Measurements from ENCODE around the gene SMO. TPM values are rescaled to one million over a fixed set of nuclear protein-coding genes. Genes with fewer than 3 reads are reported as not detected.
"Not testable (repeated sequence)": the region's sequence is repeated elsewhere in the genome, so short reads cannot be mapped to it uniquely, and the experiment has no call there.

Gene SMO
- total RNA-seq, 4 donors from 2014 or later: 1.9 to 8.6 (median 3.5) TPM

GRCh38 chr7:129213828-129214227 lies 25.4 kb downstream of the SMO start:
- H3K9me3 ChIP-seq: no peaks in the 10 kb centered on the region
- H3K27me3 ChIP-seq: no peaks in the 10 kb centered on the region
- WGBS, 2 donors (ENCODE audit: low coverage in 1 of 2): 50 to 59% methylated on average over 1 to 14 of the region's 15 CpGs
- no peak for DNase-seq
- no peak for TF ChIP-seq POLR2AphosphoS5 (IDR thresholded peaks at IDR 0.05)
- no peak for TF ChIP-seq EP300 (IDR thresholded peaks at IDR 0.05; ENCODE audit: low read depth)
- TF ChIP-seq POLR2A (IDR thresholded peaks at IDR 0.05): no peak
- TF ChIP-seq, protein P1, sequence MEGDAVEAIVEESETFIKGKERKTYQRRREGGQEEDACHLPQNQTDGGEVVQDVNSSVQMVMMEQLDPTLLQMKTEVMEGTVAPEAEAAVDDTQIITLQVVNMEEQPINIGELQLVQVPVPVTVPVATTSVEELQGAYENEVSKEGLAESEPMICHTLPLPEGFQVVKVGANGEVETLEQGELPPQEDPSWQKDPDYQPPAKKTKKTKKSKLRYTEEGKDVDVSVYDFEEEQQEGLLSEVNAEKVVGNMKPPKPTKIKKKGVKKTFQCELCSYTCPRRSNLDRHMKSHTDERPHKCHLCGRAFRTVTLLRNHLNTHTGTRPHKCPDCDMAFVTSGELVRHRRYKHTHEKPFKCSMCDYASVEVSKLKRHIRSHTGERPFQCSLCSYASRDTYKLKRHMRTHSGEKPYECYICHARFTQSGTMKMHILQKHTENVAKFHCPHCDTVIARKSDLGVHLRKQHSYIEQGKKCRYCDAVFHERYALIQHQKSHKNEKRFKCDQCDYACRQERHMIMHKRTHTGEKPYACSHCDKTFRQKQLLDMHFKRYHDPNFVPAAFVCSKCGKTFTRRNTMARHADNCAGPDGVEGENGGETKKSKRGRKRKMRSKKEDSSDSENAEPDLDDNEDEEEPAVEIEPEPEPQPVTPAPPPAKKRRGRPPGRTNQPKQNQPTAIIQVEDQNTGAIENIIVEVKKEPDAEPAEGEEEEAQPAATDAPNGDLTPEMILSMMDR (IDR thresholded peaks at IDR 0.05): no peak
- no peak overlapping the region for H3K27ac ChIP-seq
- peaks cover 0 to 2% (median 0%) of the 10 kb centered on the region in 4 donors for H3K4me1 ChIP-seq
- in situ Hi-C loops (cut with MboI; ENCODE audit: low pct_ligation_motif_present in 1 of 4, low pct_unique_long_range_greater_than_20kb in 1 of 4, low sequenced_read_pairs in 3 of 4) (loop anchor here in 3 of 4 donors (25.0 kb wide), 1 partner anchor 248 kb away; no protein-coding TSS in a partner anchor), intact Hi-C loops (cut with DNase I; ENCODE audit: low total_unique reads) (no loop called here)
- H3K36me3 ChIP-seq: no peaks in the 10 kb centered on the region
- no peak overlapping the region for H3K4me3 ChIP-seq

GRCh38 chr7:129215691-129216090 lies 27.3 kb downstream of the SMO start:
- DNase-seq, H3K9me3 ChIP-seq: not testable (repeated sequence)

DNA sequence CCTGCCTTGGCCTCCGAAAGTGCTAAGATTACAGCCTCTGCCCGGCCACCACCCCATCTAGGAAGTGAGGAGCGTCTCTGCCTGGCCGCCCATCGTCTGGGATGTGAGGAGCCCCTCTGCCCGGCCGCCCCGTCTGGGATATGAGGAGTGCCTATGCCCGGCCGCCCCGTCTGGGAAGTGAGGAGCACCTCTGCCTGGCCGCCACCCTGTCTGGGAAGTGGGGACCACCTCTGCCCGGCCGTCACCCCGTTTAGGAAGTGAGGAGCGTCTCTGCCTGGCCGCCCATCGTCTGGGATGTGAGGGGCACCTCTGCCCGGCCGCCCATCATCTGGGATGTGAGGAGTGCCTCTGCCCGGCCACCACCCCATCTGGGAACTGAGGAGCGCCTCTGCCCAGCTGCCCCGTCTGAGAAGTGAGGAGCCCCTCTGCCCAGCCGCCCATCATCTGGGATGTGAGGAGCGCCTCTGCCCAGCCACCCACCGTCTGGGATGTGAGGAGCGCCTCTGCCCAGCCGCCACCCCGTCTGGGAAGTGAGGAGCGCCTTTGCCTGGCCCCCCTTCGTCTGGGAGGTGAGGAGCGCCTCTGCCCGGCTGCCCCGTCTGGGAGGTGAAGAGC lies 27.8 kb downstream of the SMO start:
- not testable (repeated sequence) for H3K36me3 ChIP-seq, H3K27me3 ChIP-seq, H3K9me3 ChIP-seq, DNase-seq, H3K4me3 ChIP-seq, H3K27ac ChIP-seq, H3K4me1 ChIP-seq
- intact Hi-C loops (cut with DNase I; ENCODE audit: low total_unique reads) (loop anchor here (5.0 kb wide), 1 partner anchor 56 kb away; no protein-coding TSS in a partner anchor), in situ Hi-C loops (cut with MboI; ENCODE audit: low pct_ligation_motif_present in 1 of 4, low pct_unique_long_range_greater_than_20kb in 1 of 4, low sequenced_read_pairs in 3 of 4) (loop anchor here in 3 of 4 donors (5.0 to 25.0 kb wide), 2 partner anchors 81 to 246 kb away; no protein-coding TSS in a partner anchor)
- 91% methylated on average over 29 of the region's 34 CpGs; no CpG with 5 or more reads in 1 of the 2 donors for WGBS, 2 donors (ENCODE audit: low coverage in 1 of 2)

More at GRCh38 chr7:129215691-129216090, 27.3 kb downstream of the SMO start:
- 80 to 97% methylated on average over 3 to 15 of the region's 15 CpGs for WGBS, 2 donors (ENCODE audit: low coverage in 1 of 2)
- in situ Hi-C loops (cut with MboI; ENCODE audit: low pct_ligation_motif_present in 1 of 4, low pct_unique_long_range_greater_than_20kb in 1 of 4, low sequenced_read_pairs in 3 of 4): loop anchor here in 3 of 4 donors (5.0 to 25.0 kb wide), 2 partner anchors 82 to 247 kb away; no protein-coding TSS in a partner anchor
- intact Hi-C loops (cut with DNase I; ENCODE audit: low total_unique reads): loop anchor here (5.0 kb wide), 1 partner anchor 57 kb away; no protein-coding TSS in a partner anchor
- not testable (repeated sequence) for H3K4me3 ChIP-seq, H3K4me1 ChIP-seq, H3K27ac ChIP-seq, H3K36me3 ChIP-seq, H3K27me3 ChIP-seq

DNA sequence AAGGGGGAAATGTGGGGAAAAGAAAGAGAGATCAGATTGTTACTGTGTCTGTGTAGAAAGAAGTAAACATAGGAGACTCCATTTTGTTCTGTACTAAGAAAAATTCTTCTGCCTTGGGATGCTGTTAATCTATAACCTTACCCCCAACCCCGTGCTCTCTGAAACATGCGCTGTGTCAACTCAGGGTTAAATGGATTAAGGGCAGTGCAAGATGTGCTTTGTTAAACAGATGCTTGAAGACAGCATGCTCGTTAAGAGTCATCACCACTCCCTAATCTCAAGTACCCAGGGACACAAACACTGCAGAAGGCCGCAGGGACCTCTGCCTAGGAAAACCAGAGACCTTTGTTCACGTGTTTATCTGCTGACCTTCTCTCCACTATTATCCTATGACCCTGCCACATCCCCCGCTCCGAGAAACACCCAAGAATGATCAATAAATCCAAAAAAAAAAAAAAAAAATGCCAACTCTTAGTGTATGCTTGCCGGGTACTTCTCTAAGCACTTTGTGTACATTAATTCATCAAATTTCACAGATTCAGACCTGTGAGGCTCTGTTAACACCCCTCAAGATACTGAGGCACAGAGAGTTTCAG lies 28.5 kb downstream of the SMO start:
- H3K4me1 ChIP-seq, H3K27me3 ChIP-seq, H3K36me3 ChIP-seq, DNase-seq, H3K27ac ChIP-seq, H3K9me3 ChIP-seq, H3K4me3 ChIP-seq: not testable (repeated sequence)
- intact Hi-C loops (cut with DNase I; ENCODE audit: low total_unique reads): loop anchor here (5.0 kb wide), 1 partner anchor 55 kb away; no protein-coding TSS in a partner anchor
- WGBS, 2 donors (ENCODE audit: low coverage in 1 of 2): 69 to 77% methylated on average over 3 to 8 of the region's 8 CpGs
- in situ Hi-C loops (cut with MboI; ENCODE audit: low pct_ligation_motif_present in 1 of 4, low pct_unique_long_range_greater_than_20kb in 1 of 4, low sequenced_read_pairs in 3 of 4): loop anchor here in 3 of 4 donors (5.0 to 25.0 kb wide), 2 partner anchors 80 to 245 kb away; no protein-coding TSS in a partner anchor

DNA sequence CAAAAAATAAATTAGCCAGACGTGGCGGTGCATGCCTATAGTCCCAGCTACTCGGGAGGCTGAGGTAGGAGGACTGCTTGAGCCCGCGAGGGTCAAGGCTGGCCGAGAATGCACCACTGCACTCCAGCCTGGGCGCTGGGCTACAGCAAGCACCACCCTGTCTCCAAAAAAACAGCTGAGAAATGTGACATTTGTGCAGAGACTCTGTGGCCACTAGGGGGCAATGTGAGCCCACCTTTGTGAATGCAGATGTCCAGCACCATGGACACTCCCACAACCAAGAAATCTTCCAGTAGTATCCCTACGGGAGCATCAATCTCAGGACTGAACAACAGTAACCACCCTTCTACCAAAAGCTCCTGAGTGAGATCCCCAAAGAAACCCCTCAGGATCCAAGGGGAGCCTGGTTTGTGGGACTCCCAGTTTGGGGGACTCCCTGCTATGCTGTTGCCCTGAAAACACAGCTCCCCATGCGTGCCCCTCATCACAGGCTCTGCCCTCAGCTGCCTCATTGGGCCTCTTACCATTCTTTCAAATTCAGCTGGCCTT lies 30.2 kb downstream of the SMO start:
- in situ Hi-C loops (cut with MboI; ENCODE audit: low pct_ligation_motif_present in 1 of 4, low pct_unique_long_range_greater_than_20kb in 1 of 4, low sequenced_read_pairs in 3 of 4): loop anchor here in 3 of 4 donors (5.0 to 25.0 kb wide), 2 partner anchors 79 to 244 kb away; no protein-coding TSS in a partner anchor
- H3K27me3 ChIP-seq: no peaks in the 10 kb centered on the region
- no peaks in the 10 kb centered on the region for H3K36me3 ChIP-seq
- peak; percentile 87 for DNase-seq
- TF ChIP-seq, protein P1 (IDR thresholded peaks at IDR 0.05): peak; percentile 88 to 94 (median 90)
- no peak for TF ChIP-seq EP300 (IDR thresholded peaks at IDR 0.05; ENCODE audit: low read depth)
- no peaks in the 10 kb centered on the region for H3K9me3 ChIP-seq
- intact Hi-C loops (cut with DNase I; ENCODE audit: low total_unique reads): loop anchor here (5.0 kb wide), 1 partner anchor 54 kb away; no protein-coding TSS in a partner anchor
- H3K4me1 ChIP-seq: peaks cover 0 to 3% (median 0%) of the 10 kb centered on the region in 4 donors
- no peak overlapping the region for H3K4me3 ChIP-seq
- H3K27ac ChIP-seq: no peak overlapping the region
- 0 to 15% methylated on average over 1 to 9 of the region's 9 CpGs for WGBS, 2 donors (ENCODE audit: low coverage in 1 of 2)

GRCh38 chr7:129219166-129219565 lies 30.7 kb downstream of the SMO start:
- not testable (repeated sequence) for H3K36me3 ChIP-seq, H3K27ac ChIP-seq, DNase-seq, H3K27me3 ChIP-seq, H3K9me3 ChIP-seq, H3K4me1 ChIP-seq, H3K4me3 ChIP-seq
- intact Hi-C loops (cut with DNase I; ENCODE audit: low total_unique reads): loop anchor here (5.0 kb wide), 1 partner anchor 53 kb away; no protein-coding TSS in a partner anchor
- in situ Hi-C loops (cut with MboI; ENCODE audit: low pct_ligation_motif_present in 1 of 4, low pct_unique_long_range_greater_than_20kb in 1 of 4, low sequenced_read_pairs in 3 of 4): loop anchor here in 3 of 4 donors (5.0 to 25.0 kb wide), 2 partner anchors 78 to 243 kb away; no protein-coding TSS in a partner anchor
- 87% methylated on average over 4 of the region's 4 CpGs; no CpG with 5 or more reads in 1 of the 2 donors for WGBS, 2 donors (ENCODE audit: low coverage in 1 of 2)
